HepG2 (cell line): Measurements from ENCODE around the gene SAMSN1. TPM values are rescaled to one million over a fixed set of nuclear protein-coding genes. Genes with fewer than 3 reads are reported as not detected.

Experiments used
- ATAC-seq: fragments of 200-7000 bp; cut with Tn5 transposase; 3 replicates; pipeline ENCODE4 v1.9.1; 2020; ENCODE audit warnings: mild to moderate bottlenecking, moderate library complexity
- BruUV-seq: library from RNA; stranded (reverse); fragments of 400-500 nt; replicated peaks from 2 replicates; lab custom pipeline; 2021; lab: Mats Ljungman, UMichigan
- CTCF ChIA-PET: fragments of 300-600 bp; formaldehyde crosslinking; extraction: SDS; loops from one replicate; lab custom pipeline; 2021; ENCODE audit warnings: low total read pairs, inconsistent platforms, low intra/inter-chr PET ratio; lab: Yijun Ruan, JAX
- POLR2A ChIA-PET: fragments of 350-600 bp; sonication (Branson Sonifier 250); formaldehyde crosslinking; loops from one replicate; lab custom pipeline; 2020; ENCODE audit warnings: antibody characterized with exemption, inconsistent platforms; lab: Yijun Ruan, JAX
- DNase-seq: peaks from one replicate; pipeline ENCODE4 v3.0.0-alpha.2; 2015; ENCODE audit warnings: low spot score
- FAIRE-seq: peaks from 3 replicates; lab custom pipeline; 2011; peaks lifted over from hg19 to GRCh38; lab: Jason Lieb, UNC
- H2AFZ ChIP-seq: one replicate; pipeline ENCODE4 v1.6.1; 2011; ENCODE audit warnings: low read length, inconsistent platforms
- H3K27ac ChIP-seq: fragments of 300-600 bp; 3 replicates; pipeline ENCODE4 v1.8.0; 2011; ENCODE audit warnings: mixed run types, mild to moderate bottlenecking, mixed read lengths, low read length, inconsistent platforms; ENCODE audit not compliant: insufficient read depth; ENCODE audit errors: extremely low read length
- H3K27me3 ChIP-seq, 2 experiments: fragments of 200-600 bp in 1 of 2; 2 replicates in 1 of 2; 3 replicates in 1 of 2; pipeline versions ENCODE4 v1.6.0 to v1.8.0; 2011; ENCODE audit warnings: low read length in 2 of 2, mild to moderate bottlenecking in 2 of 2, moderate library complexity in 2 of 2, inconsistent platforms in 1 of 2; ENCODE audit not compliant: insufficient read depth in 2 of 2, control insufficient read depth in 1 of 2
- H3K36me3 ChIP-seq, 2 experiments: fragments of 200-600 bp in 1 of 2; replicated peaks in 1 of 2; 2 replicates in 1 of 2; 3 replicates in 1 of 2; pipeline versions ENCODE4 v1.5.1 to v1.8.0; 2011; ENCODE audit warnings: low read length in 2 of 2, inconsistent platforms in 1 of 2; ENCODE audit not compliant: insufficient read depth in 2 of 2, control insufficient read depth in 1 of 2
- H3K4me1 ChIP-seq: 2 replicates; pipeline ENCODE4 v1.5.1; 2012; ENCODE audit warnings: low read length, inconsistent platforms; ENCODE audit not compliant: insufficient read depth
- H3K4me2 ChIP-seq: 2 replicates; pipeline ENCODE4 v1.6.0; 2011; ENCODE audit warnings: low read depth, low read length, inconsistent platforms
- H3K4me3 ChIP-seq, 3 experiments: fragments of 200-600 bp in 1 of 3; sonication (generic), shearing (Covaris generic) in 1 of 3; replicated peaks in 1 of 3; 2 replicates each; pipeline ENCODE4 v1.5.1; 2011 to 2016; ENCODE audit warnings: low read length in 3 of 3, inconsistent platforms in 2 of 3, low read depth in 2 of 3, mild to moderate bottlenecking in 2 of 3, control low read depth in 1 of 3, mixed read lengths in 1 of 3; ENCODE audit not compliant: insufficient read depth in 1 of 3
- H3K79me2 ChIP-seq: one replicate; pipeline ENCODE4 v1.6.1; 2011; ENCODE audit warnings: low read length, inconsistent platforms; ENCODE audit not compliant: insufficient read depth
- H3K9ac ChIP-seq: 2 replicates; pipeline ENCODE4 v1.6.0; 2011; ENCODE audit warnings: mild to moderate bottlenecking, low read depth, low read length, inconsistent platforms; ENCODE audit not compliant: insufficient read depth
- H3K9me3 ChIP-seq: 2 replicates; pipeline ENCODE4 v1.5.1; 2012; ENCODE audit warnings: mild to moderate bottlenecking, low read length
- H4K20me1 ChIP-seq: 2 replicates; pipeline ENCODE4 v1.6.0; 2011; ENCODE audit warnings: inconsistent platforms, mild to moderate bottlenecking, low read length, moderate library complexity; ENCODE audit not compliant: insufficient read depth
- AKAP8 ChIP-seq: sonication (generic); formaldehyde crosslinking; IDR thresholded peaks from 2 replicates; pipeline ENCODE4 v1.5.1; 2020; ENCODE audit warnings: mild to moderate bottlenecking, missing genetic modification reagents
- DRAP1 ChIP-seq: IDR thresholded peaks from 2 replicates; pipeline ENCODE4 v1.6.1; 2016; ENCODE audit warnings: missing genetic modification reagents, missing compliant biosample characterization
- E2F1 ChIP-seq: sonication (generic); formaldehyde crosslinking; IDR thresholded peaks from 2 replicates; pipeline ENCODE4 v1.5.0; 2020; ENCODE audit warnings: missing genetic modification reagents
- ERF ChIP-seq: IDR thresholded peaks from 2 replicates; pipeline ENCODE4 v1.6.1; 2018; ENCODE audit warnings: missing biosample characterization, missing genetic modification reagents
- MAFG ChIP-seq: sonication (generic); formaldehyde crosslinking; IDR thresholded peaks from 2 replicates; pipeline ENCODE4 v1.5.1; 2020; ENCODE audit warnings: mild to moderate bottlenecking, missing genetic modification reagents
- PCBP1 ChIP-seq: fragments of 200-400 bp; formaldehyde crosslinking; IDR thresholded peaks from 2 replicates; pipeline ENCODE4 v1.6.1; 2017; ENCODE audit warnings: mild to moderate bottlenecking, low read depth, low read length, borderline replicate concordance
- RAD51 ChIP-seq: fragments of 450-650 bp; IDR thresholded peaks from 2 replicates; pipeline ENCODE4 v1.6.1; 2016; ENCODE audit warnings: borderline replicate concordance
- ZNF619 ChIP-seq: sonication (generic); formaldehyde crosslinking; IDR thresholded peaks from 2 replicates; pipeline ENCODE4 v1.4.0; 2020; ENCODE audit warnings: mild to moderate bottlenecking, missing genetic modification reagents
- ZNF773 ChIP-seq: sonication (generic); formaldehyde crosslinking; IDR thresholded peaks from 2 replicates; pipeline ENCODE4 v1.4.0; 2020; ENCODE audit warnings: missing genetic modification reagents, borderline replicate concordance
- WGBS: methylation state at CpG from one replicate; pipeline ENCODE4 v1.1.6; 2017; ENCODE audit warnings: low lambda C conversion rate; 5-methylcytosine and 5-hydroxymethylcytosine counted together
- in situ Hi-C: cut with HindIII; loops from 2 replicates; pipeline ENCODE4 v1.10.0; 2017; ENCODE audit warnings: low pct_unique_long_range_greater_than_20kb; ENCODE audit not compliant: extremely low pct_ligation_motif_present
- intact Hi-C: fragments of 100-400 bp; cut with micrococcal nuclease; formaldehyde crosslinking; loops from one replicate; pipeline ENCODE4 v1.10.0; 2022; ENCODE audit not compliant: unreplicated experiment
- polyA plus RNA-seq, 8 experiments: library from polyadenylated mRNA; depleted of rRNA in 3 of 8; stranded (reverse) in 7 of 8; unstranded in 1 of 8; fragments of >200 nt; fragmentation: Illumina TruSeq in 4 of 8; extraction: Trizol in 4 of 8; gene quantifications; 2 replicates each; pipeline versions ENCODE4 v1.2.1 to v1.2.3, GENCODE V29; 2011 to 2016; ENCODE audit warnings: low read depth in 4 of 8, missing spikeins in 1 of 8, mixed read lengths in 1 of 8; ENCODE audit not compliant: insufficient read depth in 1 of 8
- total RNA-seq, 5 experiments: library from RNA; depleted of rRNA; stranded (reverse); fragments of >200 nt; fragmentation: Illumina TruSeq; extraction: Trizol; gene quantifications; 2 replicates each; pipeline ENCODE4 v1.2.3, GENCODE V29; 2016; ENCODE audit warnings: low read depth in 1 of 5

SAMSN1 gene
- total and polyA plus RNA-seq, 2 of the 13 experiments (the other 11 are each of a cell fraction or from before 2014, with no cell fraction given): 0.09 TPM; not detected in 1

- CTCF ChIA-PET: no interaction called here
- POLR2A ChIA-PET: no interaction called here
- no peak for ATAC-seq
- Histone ChIP-seq H3K27me3 (no peaks in the 10 kb centered on the region), H3K4me1 (no peaks in the 10 kb centered on the region)
- no peak for DNase-seq
- BruUV-seq: no TSS peak
- TF ChIP-seq DRAP1 (CRISPR knock-in tag) (no peak), RAD51 (no peak), ZNF773 (CRISPR knock-in tag) (no peak), AKAP8 (CRISPR knock-in tag) (no peak), ERF (CRISPR knock-in tag) (no peak), E2F1 (CRISPR knock-in tag) (no peak), MAFG (CRISPR knock-in tag) (no peak), PCBP1 (no peak), ZNF619 (CRISPR knock-in tag) (no peak)
- TF ChIP-seq, all 625 proteins: peak for 0
- no peak overlapping the region for H3K9ac ChIP-seq
- H3K36me3 ChIP-seq: no peaks in the 10 kb centered on the region
- no peaks in the 10 kb centered on the region for H3K79me2 ChIP-seq
- H3K4me2 ChIP-seq: no peak overlapping the region
- 9% methylated on average over 2 of the region's 2 CpGs for WGBS
- H3K27ac ChIP-seq: no peak overlapping the region
- no peak overlapping the region for H2AFZ ChIP-seq
- FAIRE-seq: no peak
- in situ Hi-C loops (no loop called here), intact Hi-C loops (no loop called here)
- H4K20me1 ChIP-seq: no peaks in the 10 kb centered on the region
- no peak overlapping the region for H3K4me3 ChIP-seq
- H3K9me3 ChIP-seq: no peaks in the 10 kb centered on the region
These were observed 94.6 kb downstream of the SAMSN1 start for GRCh38 chr21:14451546-14451945.
